Stimulated activated naive CD4-positive, alpha-beta T cell (primary cell): ENCODE data around the gene P2RY6.

Experiments
- DNase-seq, 6 experiments: peaks; one replicate each; lab custom pipeline; 2025; lab: John Stamatoyannopoulos, UW

Gene P2RY6

DNA sequence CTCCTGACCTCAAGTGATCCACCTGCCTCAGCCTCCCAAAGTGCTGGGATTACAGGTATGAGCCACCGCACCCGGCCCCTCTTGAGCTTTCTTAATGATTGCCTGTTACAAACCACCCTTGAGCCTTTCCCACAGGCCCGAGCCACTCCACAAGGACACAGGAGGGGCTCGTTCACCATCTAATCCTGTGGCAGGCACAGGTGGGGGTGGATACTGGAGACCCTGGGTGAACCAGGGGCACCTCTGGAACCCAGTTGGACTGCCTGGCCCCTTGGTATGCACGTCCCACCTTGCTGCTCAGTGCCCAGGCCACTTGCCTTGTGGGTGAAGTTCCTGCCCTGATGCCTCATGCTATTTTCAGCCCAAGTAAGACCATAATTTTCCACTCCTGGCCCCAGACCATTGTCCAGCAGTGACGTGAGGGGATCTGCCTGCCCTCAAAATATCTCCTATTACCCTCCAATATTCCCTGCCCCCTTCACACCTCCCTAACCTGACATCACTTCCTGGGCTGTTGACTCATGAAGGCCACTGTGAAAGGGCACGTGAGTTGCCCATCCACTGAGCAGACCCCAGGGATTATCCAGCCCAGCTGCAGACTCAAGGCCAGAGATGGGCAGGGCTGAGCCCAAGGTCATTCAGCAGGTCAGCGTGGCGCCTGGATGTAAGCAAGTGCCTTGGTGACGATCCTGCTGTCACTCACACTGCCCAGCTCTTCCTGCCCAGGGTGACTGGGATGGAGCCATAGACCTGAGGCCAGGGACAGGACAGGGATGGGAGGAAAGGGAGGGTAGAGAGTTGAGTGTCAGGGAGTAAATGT is 34.5 kb upstream of the P2RY6 start:
- DNase-seq, result no peak

- DNase-seq, result no peak
These were observed 33.0 kb upstream of the P2RY6 start for GRCh38 chr11:73239111-73239521.

GRCh38 chr11:73239571-73240189 is 32.5 kb upstream of the P2RY6 start:
- no peak for DNase-seq

GRCh38 chr11:73240190-73240781 is 31.9 kb upstream of the P2RY6 start:
- no peak for DNase-seq

DNA sequence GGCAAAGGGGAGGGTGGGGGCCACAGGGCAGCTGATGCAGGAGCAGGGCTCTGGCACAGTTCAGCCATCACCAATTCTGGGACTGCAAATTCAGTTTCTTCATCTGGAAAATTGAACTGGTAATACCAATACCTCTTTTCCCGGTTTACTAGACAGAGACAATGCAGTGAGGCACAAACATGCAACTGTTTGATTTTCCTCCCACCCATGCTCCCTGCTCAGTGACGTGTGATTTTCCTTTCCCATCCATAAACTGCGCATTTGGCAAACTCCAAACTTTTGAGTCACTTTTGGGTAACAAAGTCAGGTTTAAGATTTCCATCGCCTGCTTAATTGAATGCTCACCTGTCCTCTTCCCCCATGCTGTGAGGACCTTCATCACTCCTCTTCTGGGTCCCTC is 30.8 kb upstream of the P2RY6 start:
- no peak for DNase-seq

GRCh38 chr11:73242251-73243092 is 29.7 kb upstream of the P2RY6 start:
- DNase-seq, result peak in 4 of 6 experiments; percentile 35 to 61 (median 54)

DNA sequence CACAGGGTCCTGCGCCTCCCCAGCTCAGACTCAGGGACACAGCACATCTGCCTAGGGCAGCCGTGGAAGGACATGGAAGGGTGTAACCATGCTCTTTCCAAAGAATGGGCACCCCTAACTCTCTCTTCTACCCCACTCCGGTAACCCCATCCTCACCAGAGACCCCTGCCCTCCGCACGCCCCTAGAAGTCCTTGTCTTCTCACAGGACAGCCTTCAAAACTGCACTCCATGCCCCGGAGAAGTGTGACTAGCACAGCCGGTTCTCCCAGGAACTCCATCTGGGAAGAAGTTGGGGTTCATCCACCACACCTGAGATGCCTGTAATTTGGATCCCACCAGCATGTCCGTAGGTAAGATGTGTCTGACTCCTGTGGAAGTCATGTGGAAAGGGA is 29.0 kb upstream of the P2RY6 start:
- no peak for DNase-seq

GRCh38 chr11:73244589-73245240 is 27.4 kb upstream of the P2RY6 start:
- no peak for DNase-seq

- no peak for DNase-seq
These were observed 26.7 kb upstream of the P2RY6 start for GRCh38 chr11:73245461-73245860.

- DNase-seq, result no peak
These were observed 25.8 kb upstream of the P2RY6 start for GRCh38 chr11:73246303-73246702.

GRCh38 chr11:73248526-73249185 is 23.5 kb upstream of the P2RY6 start:
- DNase-seq, result no peak

DNA sequence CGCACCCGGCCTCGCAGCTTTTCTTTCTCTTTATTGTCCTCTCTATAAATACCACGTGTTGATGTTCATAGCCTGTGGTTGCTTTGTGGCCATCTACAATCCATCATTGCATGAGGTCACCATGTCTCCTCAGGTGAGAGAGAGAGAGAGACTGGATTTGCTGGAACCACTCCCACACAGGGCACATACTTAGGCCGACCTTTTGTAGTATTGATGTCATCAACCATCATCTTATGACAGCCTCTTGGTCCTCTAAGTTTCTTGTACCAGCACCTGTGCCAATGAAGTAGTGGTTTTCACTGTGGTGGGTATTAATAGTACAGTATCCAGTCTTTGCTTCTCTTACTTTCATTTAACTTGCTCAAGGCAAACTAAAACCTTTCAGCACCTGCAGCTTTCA is 22.8 kb upstream of the P2RY6 start:
- no peak for DNase-seq

DNA sequence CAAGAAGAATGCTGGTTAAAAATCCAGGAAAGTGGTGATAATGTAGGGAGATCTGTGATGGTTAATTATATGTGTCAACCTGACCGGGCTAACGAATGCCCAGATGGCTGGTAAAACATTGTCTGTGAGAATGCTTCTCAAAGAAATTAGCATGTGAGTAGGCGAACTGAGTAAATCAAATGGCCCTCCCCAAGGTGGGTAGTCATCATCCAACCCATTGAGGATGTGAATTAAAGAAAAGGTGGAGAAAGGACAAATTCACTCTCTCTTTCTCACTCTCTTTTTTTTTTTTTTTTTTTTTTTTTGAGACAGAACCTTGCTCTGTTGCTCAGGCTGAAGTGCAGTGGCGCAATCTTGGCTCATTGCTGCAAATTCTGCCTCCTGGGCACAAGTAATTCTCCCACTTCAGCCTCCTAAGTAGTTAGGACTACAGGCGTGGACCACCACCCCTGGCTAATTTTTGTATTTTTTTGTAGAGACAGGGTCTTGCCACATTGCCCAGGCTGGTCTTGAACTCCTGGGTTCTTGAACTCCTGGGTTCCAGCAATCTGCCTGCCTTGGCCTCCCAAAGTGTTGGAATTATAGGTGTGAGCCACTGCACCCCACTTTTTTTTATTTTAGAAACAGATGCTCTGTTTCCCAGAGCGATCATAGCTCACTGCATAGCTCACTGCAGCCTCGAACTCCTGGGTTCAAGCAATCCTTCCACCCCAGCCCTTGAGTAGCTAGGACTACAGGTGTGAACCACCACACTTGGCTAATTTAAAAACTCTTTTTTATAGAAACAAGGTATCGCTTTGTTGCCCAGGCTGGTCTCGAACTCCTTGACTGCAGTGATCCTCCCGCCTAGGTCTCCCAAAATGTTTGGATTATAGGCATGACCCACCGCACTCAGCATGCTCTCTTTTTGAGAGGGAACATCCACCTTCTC is 22.0 kb upstream of the P2RY6 start:
- DNase-seq, result peak in 2 of 6 experiments; percentile 29 to 36

- peak in 2 of 6 experiments; percentile 14 to 16 for DNase-seq
These were observed 19.5 kb upstream of the P2RY6 start for GRCh38 chr11:73252577-73253191.

GRCh38 chr11:73257342-73258103 is 14.6 kb upstream of the P2RY6 start:
- DNase-seq, result no peak

- no peak for DNase-seq
These were observed 13.8 kb upstream of the P2RY6 start for GRCh38 chr11:73258104-73259035.

DNA sequence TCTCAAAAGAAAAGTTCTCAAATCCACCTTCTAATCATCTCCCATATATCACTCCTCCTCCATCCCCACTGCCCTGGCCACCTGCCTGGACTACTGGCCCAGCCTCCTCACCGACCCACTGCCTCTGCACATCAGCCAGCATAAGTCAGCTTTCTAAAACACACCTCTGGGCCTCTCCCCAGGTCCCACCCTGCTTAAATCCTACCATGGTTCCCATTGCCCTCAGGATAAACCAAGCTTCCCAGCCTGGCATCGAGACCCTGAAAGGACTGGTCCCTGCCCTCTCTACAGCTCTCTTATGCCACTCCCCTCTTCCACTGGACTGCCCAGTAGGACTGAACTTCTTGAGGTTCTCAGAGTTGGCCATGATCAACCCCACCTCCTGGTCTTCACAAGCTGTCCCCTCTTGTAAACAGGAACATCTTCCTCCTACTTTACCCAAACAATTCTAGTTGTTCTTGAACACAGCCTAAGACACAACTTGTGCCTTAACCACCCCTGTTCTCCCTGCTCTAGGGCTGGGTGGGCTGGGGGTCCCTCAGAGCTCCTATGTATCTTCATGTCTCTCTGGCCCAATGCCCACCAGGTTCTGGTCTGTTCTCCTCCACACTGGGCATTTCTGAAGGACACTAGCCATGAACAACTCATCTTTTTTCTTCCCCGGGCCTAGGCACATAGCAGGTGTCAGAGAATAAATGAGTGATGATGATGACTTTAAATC is 12.6 kb upstream of the P2RY6 start:
- DNase-seq, result no peak
